Right lobe of liver (tissue), 6 donors: ENCODE results near the gene TTC17. TPM values are rescaled to one million over a fixed set of nuclear protein-coding genes. Genes with fewer than 3 reads are reported as not detected.

ENCODE experiments used
- ATAC-seq, 4 donors: fragments of 200-7000 bp; cut with Tn5 transposase; one replicate each; pipeline ENCODE4 v1.9.1; 2020; ENCODE audit warnings: mild to moderate bottlenecking in 4 of 4, moderate library complexity in 4 of 4
- DNase-seq, 3 donors: peaks; one replicate each; pipeline ENCODE4 v3.0.0-alpha.2; 2020
- H3K27ac ChIP-seq, 3 donors: fragments of 200-600 bp; one replicate each; pipeline ENCODE4 v1.8.0; 2022
- H3K27me3 ChIP-seq, 2 donors: fragments of 200-600 bp; one replicate each; pipeline ENCODE4 v1.8.0; 2022
- H3K36me3 ChIP-seq, 4 donors: fragments of 200-600 bp; sonication (generic) in 1 of 4; one replicate each; pipeline versions ENCODE4 v1.5.1 to v1.8.0; 2017 to 2022; ENCODE audit warnings: control low read depth in 1 of 4
- H3K4me1 ChIP-seq, 4 donors: fragments of 200-600 bp; sonication (generic) in 1 of 4; one replicate each; pipeline versions ENCODE4 v1.5.1 to v1.8.0; 2017 to 2022; ENCODE audit warnings: control low read depth in 1 of 4
- H3K4me3 ChIP-seq, 3 donors: fragments of 200-600 bp; one replicate each; pipeline ENCODE4 v1.8.0; 2022
- H3K9me3 ChIP-seq, 4 donors: fragments of 200-600 bp; sonication (generic) in 1 of 4; one replicate each; pipeline versions ENCODE4 v1.5.1 to v1.8.0; 2017 to 2022; ENCODE audit warnings: control low read depth in 1 of 4
- CTCF ChIP-seq, 4 donors: fragments of 200-600 bp in 3 of 4; fragments of 450-650 bp in 1 of 4; IDR thresholded peaks; one replicate each; pipeline versions ENCODE4 v1.5.1 to v1.8.0; 2016 to 2022; ENCODE audit warnings: antibody characterized with exemption in 4 of 4, mild to moderate bottlenecking in 2 of 4
- POLR2A ChIP-seq: fragments of 450-650 bp; IDR thresholded peaks from one replicate; pipeline ENCODE4 v1.6.1; 2017; ENCODE audit warnings: antibody characterized with exemption, mild to moderate bottlenecking
- WGBS: methylation state at CpG from one replicate; pipeline ENCODE4 v1.1.6; 2018; ENCODE audit warnings: low coverage, low lambda C conversion rate; ENCODE audit not compliant: insufficient coverage; ENCODE audit errors: missing lambda C conversion rate; 5-methylcytosine and 5-hydroxymethylcytosine counted together
- intact Hi-C, 2 donors: fragments of 100-400 bp; cut with DNase I; formaldehyde crosslinking; loops; one replicate each; pipeline versions ENCODE4 v1.11.2 to v1.14.1; 2022
- total RNA-seq, 6 experiments: library from RNA; depleted of rRNA in 2 of 6; stranded (reverse); fragments of >200 nt in 2 of 6; fragmentation: NEBNext Ultra II Directional in 3 of 6; extraction: Animal tissue kit (Norgen Biotek cat#: 25700) in 3 of 6; gene quantifications; one replicate each; pipeline versions ENCODE4 v1.1.0 to v1.2.4, GENCODE V29; 2016 to 2023
- donor health status: DM: no; HTN: yes; CAD: no.
- donor health status: DM: no; HTN: no; CAD: no.
- donor health status: DM: no; HTN: no; CAD: no.
- donor health status: DM: no; HTN: yes; CAD: no.
- donor health status: DM: no; HTN: yes; CAD: no.

TTC17 gene
- total RNA-seq, 6 experiments from 2014 or later, result 33.9 to 70.2 (median 48.5) TPM

- DNase-seq, result no peak
- no peaks in the 10 kb centered on the region for H3K9me3 ChIP-seq
- no peak for ATAC-seq
- H3K4me3 ChIP-seq, result no peak overlapping the region
- H3K36me3 ChIP-seq, result no peaks in the 10 kb centered on the region
- H3K27me3 ChIP-seq, result no peaks in the 10 kb centered on the region
- TF ChIP-seq CTCF (IDR thresholded peaks at IDR 0.05) (no peak), POLR2A (no peak)
- WGBS, result 76% methylated on average over 4 of the region's 4 CpGs
- no peaks in the 10 kb centered on the region for H3K4me1 ChIP-seq
- intact Hi-C loops, result no loop called here
- H3K27ac ChIP-seq, result no peak overlapping the region
These were observed 4.4 kb upstream of the TTC17 start for GRCh38 chr11:43354311-43354710.

GRCh38 chr11:43356336-43356735, 2.4 kb upstream of the TTC17 start:
- Histone ChIP-seq H3K9me3 (no peaks in the 10 kb centered on the region), H3K4me1 (peaks cover 0 to 15% (median 6%) of the 10 kb centered on the region in 4 donors), H3K27ac (no peak overlapping the region), H3K36me3 (no peaks in the 10 kb centered on the region), H3K4me3 (no peak overlapping the region), H3K27me3 (no peaks in the 10 kb centered on the region)
- DNase-seq (no peak), ATAC-seq (no peak)
- TF ChIP-seq POLR2A (no peak), CTCF (IDR thresholded peaks at IDR 0.05) (no peak)
- intact Hi-C loops, result no loop called here

GRCh38 chr11:43358279-43358800, 380 bp upstream of the TTC17 start:
- Histone ChIP-seq H3K27ac (peak overlapping the region; percentile 66 to 93 (median 86)), H3K4me1 (peaks cover 0 to 15% (median 6%) of the 10 kb centered on the region in 4 donors), H3K36me3 (no peaks in the 10 kb centered on the region), H3K9me3 (no peaks in the 10 kb centered on the region), H3K27me3 (no peaks in the 10 kb centered on the region), H3K4me3 (peak overlapping the region; percentile 81 to 99 (median 86))
- no peak for DNase-seq
- WGBS, result 14% methylated on average over 13 of the region's 16 CpGs
- intact Hi-C loops, result no loop called here
- no peak for ATAC-seq
- no peak for TF ChIP-seq CTCF (IDR thresholded peaks at IDR 0.05)
- no peak for TF ChIP-seq POLR2A

- peak overlapping the region; percentile 66 to 93 (median 86) for H3K27ac ChIP-seq
- peak overlapping the region; percentile 81 to 99 (median 86) for H3K4me3 ChIP-seq
- 0% methylated on average over 11 of the region's 14 CpGs for WGBS
- peak; percentile 36 to 45 (median 42) for ATAC-seq
- no peaks in the 10 kb centered on the region for H3K9me3 ChIP-seq
- H3K36me3 ChIP-seq, result no peaks in the 10 kb centered on the region
- H3K27me3 ChIP-seq, result no peaks in the 10 kb centered on the region
- intact Hi-C loops, result no loop called here
- TF ChIP-seq CTCF (IDR thresholded peaks at IDR 0.05), result no peak
- no peak for TF ChIP-seq POLR2A
- peaks cover 0 to 15% (median 6%) of the 10 kb centered on the region in 4 donors for H3K4me1 ChIP-seq
- DNase-seq, result no peak
These were observed 700 bp downstream of the TTC17 start for GRCh38 chr11:43359422-43359818.
